HG02678 (cell line): ENCODE measurements around the gene BOLA2B.
"Not testable (repeated sequence)": the region's sequence is repeated elsewhere in the genome, so short reads cannot be mapped to it uniquely, and the experiment has no call there.

ENCODE experiments used
- ATAC-seq: cut with Tn5 transposase; IDR thresholded peaks from one replicate; pipeline ENCODE4 v1.9.1; 2021; ENCODE audit warnings: mild to moderate bottlenecking, moderate library complexity; ENCODE audit not compliant: unreplicated experiment

The BOLA2B gene

GRCh38 chr16:30193615-30194014 lies at the start of gene BOLA2B, which contains the start of gene SLX1A:
TSS of gene BOLA2B (minus strand) at chr16:30193666. CDS start at chr16:30193595, 71 bp downstream.
TSS of gene SLX1A (plus strand) at chr16:30193875. CDS start at chr16:30194085, 210 bp downstream.
- ATAC-seq: peak; percentile 88

GRCh38 chr16:30217082-30217481 lies 23.6 kb upstream of the BOLA2B start:
- ATAC-seq: not testable (repeated sequence)

GRCh38 chr16:30211414-30211813 lies 17.9 kb upstream of the BOLA2B start:
- not testable (repeated sequence) for ATAC-seq

GRCh38 chr16:30209032-30209431 lies 15.6 kb upstream of the BOLA2B start:
- ATAC-seq: not testable (repeated sequence)

GRCh38 chr16:30207063-30207704 lies 13.7 kb upstream of the BOLA2B start:
- not testable (repeated sequence) for ATAC-seq

- not testable (repeated sequence) for ATAC-seq
Measured at GRCh38 chr16:30206252-30206651, 12.8 kb upstream of the BOLA2B start.

- not testable (repeated sequence) for ATAC-seq
Measured at GRCh38 chr16:30205541-30206236, 12.2 kb upstream of the BOLA2B start.

GRCh38 chr16:30199608-30200343 lies 6.3 kb upstream of the BOLA2B start:
- not testable (repeated sequence) for ATAC-seq

GRCh38 chr16:30199049-30199448 lies 5.6 kb upstream of the BOLA2B start, which contains the start of gene SULT1A3:
TSS of gene SULT1A3 (plus strand) at chr16:30199255. CDS start at chr16:30200729, 1,474 bp downstream.
- not testable (repeated sequence) for ATAC-seq

- ATAC-seq: not testable (repeated sequence)
Measured at GRCh38 chr16:30197001-30197400, 3.5 kb upstream of the BOLA2B start.

- ATAC-seq: peak; percentile 60
Measured at GRCh38 chr16:30194172-30194925, 883 bp upstream of the BOLA2B start.

- ATAC-seq: peak; percentile 8
Measured at GRCh38 chr16:30193098-30193497, 368 bp downstream of the BOLA2B start.

- not testable (repeated sequence) for ATAC-seq
Measured at GRCh38 chr16:30191158-30191557, 2.3 kb downstream of the BOLA2B start.

- ATAC-seq: no peak
Measured at GRCh38 chr16:30187971-30188561, 5.4 kb downstream of the BOLA2B start.

- no peak for ATAC-seq
Measured at GRCh38 chr16:30187556-30187865, 6.0 kb downstream of the BOLA2B start.

GRCh38 chr16:30186782-30187555 lies 6.5 kb downstream of the BOLA2B start:
- no peak for ATAC-seq

GRCh38 chr16:30186444-30186781 lies 7.1 kb downstream of the BOLA2B start:
- no peak for ATAC-seq

- peak; percentile 44 for ATAC-seq
Measured at GRCh38 chr16:30185683-30186421, 7.6 kb downstream of the BOLA2B start.
